ENCODE results near the gene FKBP15. TPM values are rescaled to one million over a fixed set of nuclear protein-coding genes. Genes with fewer than 3 reads are reported as not detected.

Gene FKBP15
- total RNA-seq, 1 experiment from 2014 or later = 14.9 TPM

DNA sequence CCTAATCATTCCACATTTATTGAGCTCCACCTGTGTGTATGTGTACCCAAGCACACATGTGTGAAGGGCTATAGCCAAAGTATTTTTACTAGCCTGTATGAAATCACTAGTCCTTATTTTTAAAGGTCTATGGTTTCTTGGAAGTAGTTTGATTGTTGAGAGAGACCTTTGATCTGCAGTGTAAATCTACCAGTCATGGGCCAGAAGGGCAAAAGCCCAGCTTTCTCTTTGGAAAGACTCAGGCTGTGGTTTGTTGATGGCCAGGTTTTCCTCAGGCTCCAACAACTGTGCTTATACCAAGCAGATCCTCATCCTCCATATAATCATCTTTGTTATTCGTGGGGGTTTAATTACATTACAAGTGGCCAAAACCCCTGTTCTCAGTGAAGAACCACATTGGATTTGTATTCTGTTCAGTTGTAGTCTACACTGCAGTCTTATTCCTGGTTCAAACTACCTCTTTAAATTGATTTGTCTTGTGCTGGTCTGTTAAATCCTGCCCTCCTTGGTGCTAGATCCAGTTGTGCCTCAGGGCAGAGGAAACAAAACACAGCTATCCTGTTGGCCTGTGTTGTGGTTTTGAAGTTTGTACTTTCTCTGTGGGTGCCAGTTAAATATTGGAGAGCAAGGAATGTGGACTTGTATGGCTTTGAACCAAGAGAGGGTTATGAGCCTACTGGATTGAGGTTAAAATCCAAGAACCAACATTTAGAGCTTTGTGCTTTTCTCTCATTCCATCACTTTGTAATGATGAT, 41.0 kb upstream of the FKBP15 start:
- Mint-ChIP-seq H3K36me3 (peaks cover 32% of the 10 kb centered on the region), H3K4me1 (no peaks in the 10 kb centered on the region), H3K4me3 (no peak overlapping the region), H3K27me3 (ENCODE audit: low read depth) (no peaks in the 10 kb centered on the region), H3K27ac (no peak overlapping the region), H3K9me3 (no peaks in the 10 kb centered on the region)
- TF ChIP-seq TEAD4 (CRISPR knock-in tag; IDR thresholded peaks at IDR 0.05) = no peak
- POLR2A ChIA-PET = no interaction called here
- DNase-seq (ENCODE audit: low spot score) (no peak), ATAC-seq (no peak)
- CTCF ChIA-PET = interaction anchor here (1.0 to 1.4 kb wide), 2 partner anchors 13 to 111 kb away, joined by 3 to 5 read pairs; partner anchors contain the start of genes CDC26, PRPF4 and SLC31A2

GRCh38 chr9:113258282-113258681, 37.2 kb upstream of the FKBP15 start:
- TF ChIP-seq NR3C1 (CRISPR knock-in tag; conservative IDR thresholded peaks at IDR 0.05; ENCODE audit: low read depth) (no peak), NFE2L1 (CRISPR knock-in tag; IDR thresholded peaks at IDR 0.05) (no peak), ELF4 (CRISPR knock-in tag; IDR thresholded peaks at IDR 0.05; ENCODE audit: low read depth) (no peak), ZNF219 (CRISPR knock-in tag; IDR thresholded peaks at IDR 0.05; ENCODE audit: borderline replicate concordance) (no peak), ZMAT4 (CRISPR knock-in tag; IDR thresholded peaks at IDR 0.05) (no peak), HMGA2 (CRISPR knock-in tag; IDR thresholded peaks at IDR 0.05) (no peak), TEAD1 (CRISPR knock-in tag; IDR thresholded peaks at IDR 0.05) (no peak), NR1H2 (CRISPR knock-in tag; IDR thresholded peaks at IDR 0.05) (no peak), ZNF232 (CRISPR knock-in tag; IDR thresholded peaks at IDR 0.05) (no peak), ATF2 (CRISPR knock-in tag; IDR thresholded peaks at IDR 0.05; ENCODE audit: borderline replicate concordance, low read depth) (no peak), ESRRA (CRISPR knock-in tag; IDR thresholded peaks at IDR 0.05; ENCODE audit: borderline replicate concordance) (no peak), CREB1 (CRISPR knock-in tag; IDR thresholded peaks at IDR 0.05) (no peak), ZNF317 (CRISPR knock-in tag; IDR thresholded peaks at IDR 0.05; ENCODE audit: borderline replicate concordance, low read depth) (no peak), ZNF425 (CRISPR knock-in tag; conservative IDR thresholded peaks at IDR 0.05) (no peak)
- CTCF ChIA-PET = no interaction called here
- Mint-ChIP-seq H3K27ac (no peak overlapping the region), H3K9me3 (no peaks in the 10 kb centered on the region), H3K27me3 (ENCODE audit: low read depth) (no peaks in the 10 kb centered on the region), H3K36me3 (peaks cover 32% of the 10 kb centered on the region), H3K4me3 (no peak overlapping the region), H3K4me1 (no peaks in the 10 kb centered on the region)
- ATAC-seq = no peak
- DNase-seq (ENCODE audit: low spot score) = no peak
- POLR2A ChIA-PET = no interaction called here

DNA sequence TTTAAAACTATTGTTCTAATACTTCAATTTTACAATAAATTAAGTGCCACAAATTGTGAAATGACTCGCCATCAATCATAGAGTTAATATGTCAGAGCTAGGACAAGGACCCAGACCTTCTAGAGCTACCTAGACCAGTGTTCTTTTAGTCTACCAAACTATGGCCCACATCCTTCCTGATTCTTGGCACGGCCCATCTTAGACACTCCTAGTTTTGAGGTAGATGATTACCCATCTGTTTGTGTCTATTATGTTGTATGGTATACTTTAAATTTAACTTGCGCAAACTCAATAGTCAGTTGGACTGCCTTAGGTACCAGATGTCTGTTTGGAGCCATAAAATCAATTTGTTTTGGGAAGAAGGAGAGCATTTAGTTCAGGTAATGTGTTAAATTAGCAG, 36.8 kb upstream of the FKBP15 start:
- peaks cover 32% of the 10 kb centered on the region for H3K36me3 Mint-ChIP-seq
- DNase-seq (ENCODE audit: low spot score) (no peak), ATAC-seq (no peak)
- POLR2A ChIA-PET = no interaction called here
- TF ChIP-seq ZNF121 (CRISPR knock-in tag; IDR thresholded peaks at IDR 0.05) (no peak), NFE2L1 (CRISPR knock-in tag; IDR thresholded peaks at IDR 0.05) (no peak), KAT7 (CRISPR knock-in tag; IDR thresholded peaks at IDR 0.05; ENCODE audit: borderline replicate concordance) (no peak), CREB1 (CRISPR knock-in tag; IDR thresholded peaks at IDR 0.05) (no peak), NR2C2 (CRISPR knock-in tag; IDR thresholded peaks at IDR 0.05) (no peak), ZNF263 (CRISPR knock-in tag; IDR thresholded peaks at IDR 0.05; ENCODE audit: low read depth) (no peak), GTF2I (CRISPR knock-in tag; conservative IDR thresholded peaks at IDR 0.05) (no peak), ELF4 (CRISPR knock-in tag; IDR thresholded peaks at IDR 0.05; ENCODE audit: low read depth) (no peak), RELA (CRISPR knock-in tag; IDR thresholded peaks at IDR 0.05; ENCODE audit: borderline replicate concordance) (no peak)
- TF ChIP-seq, protein P1, sequence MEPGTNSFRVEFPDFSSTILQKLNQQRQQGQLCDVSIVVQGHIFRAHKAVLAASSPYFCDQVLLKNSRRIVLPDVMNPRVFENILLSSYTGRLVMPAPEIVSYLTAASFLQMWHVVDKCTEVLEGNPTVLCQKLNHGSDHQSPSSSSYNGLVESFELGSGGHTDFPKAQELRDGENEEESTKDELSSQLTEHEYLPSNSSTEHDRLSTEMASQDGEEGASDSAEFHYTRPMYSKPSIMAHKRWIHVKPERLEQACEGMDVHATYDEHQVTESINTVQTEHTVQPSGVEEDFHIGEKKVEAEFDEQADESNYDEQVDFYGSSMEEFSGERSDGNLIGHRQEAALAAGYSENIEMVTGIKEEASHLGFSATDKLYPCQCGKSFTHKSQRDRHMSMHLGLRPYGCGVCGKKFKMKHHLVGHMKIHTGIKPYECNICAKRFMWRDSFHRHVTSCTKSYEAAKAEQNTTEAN (CRISPR knock-in tag; IDR thresholded peaks at IDR 0.05) = no peak
- no peak overlapping the region for H3K27ac Mint-ChIP-seq
- H3K27me3 Mint-ChIP-seq (ENCODE audit: low read depth) = no peaks in the 10 kb centered on the region
- H3K4me3 Mint-ChIP-seq = no peak overlapping the region
- CTCF ChIA-PET = interaction anchor here (0.6 kb wide), 1 partner anchor 82 kb away, joined by 3 read pairs; the partner anchor contains the start of gene WDR31
- no peaks in the 10 kb centered on the region for H3K4me1 Mint-ChIP-seq
- H3K9me3 Mint-ChIP-seq = no peaks in the 10 kb centered on the region
